Myocyte (in vitro differentiated cells): ENCODE measurements around the gene LRBA. TPM values are rescaled to one million over a fixed set of nuclear protein-coding genes. Genes with fewer than 3 reads are reported as not detected.

Experiments used
- DNase-seq: peaks from one replicate; pipeline ENCODE4 v3.0.0-alpha.2; 2012; ENCODE audit warnings: low read depth
- total RNA-seq: library from RNA; depleted of rRNA; stranded (reverse); fragments of >200 nt; gene quantifications from 2 replicates; pipeline ENCODE4 v1.2.3, GENCODE V29; 2014

LRBA gene
- total RNA-seq, 1 donor from 2014 or later, result 52.8 TPM

GRCh38 chr4:150297861-150298474, 717.1 kb downstream of the LRBA start:
- peak; percentile 70 for DNase-seq

DNA sequence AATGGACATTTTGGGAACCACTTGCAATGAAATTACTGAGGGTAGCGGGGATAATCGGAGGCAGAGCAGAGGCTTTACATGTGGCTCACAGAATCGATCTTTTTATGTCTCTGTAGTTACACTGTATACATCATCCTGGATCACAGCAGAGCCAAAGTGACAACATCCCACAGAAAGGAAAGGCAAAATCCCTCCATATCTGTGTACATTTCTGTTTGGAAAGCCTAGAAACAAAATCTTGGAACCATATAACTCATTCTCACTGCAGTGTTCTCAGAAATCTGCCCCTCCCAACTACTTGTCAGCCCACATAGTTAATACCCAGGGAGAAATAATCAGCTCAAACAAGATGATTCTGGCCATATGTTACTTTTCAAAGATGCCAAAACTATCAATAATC, 725.2 kb downstream of the LRBA start:
- DNase-seq, result no peak

DNA sequence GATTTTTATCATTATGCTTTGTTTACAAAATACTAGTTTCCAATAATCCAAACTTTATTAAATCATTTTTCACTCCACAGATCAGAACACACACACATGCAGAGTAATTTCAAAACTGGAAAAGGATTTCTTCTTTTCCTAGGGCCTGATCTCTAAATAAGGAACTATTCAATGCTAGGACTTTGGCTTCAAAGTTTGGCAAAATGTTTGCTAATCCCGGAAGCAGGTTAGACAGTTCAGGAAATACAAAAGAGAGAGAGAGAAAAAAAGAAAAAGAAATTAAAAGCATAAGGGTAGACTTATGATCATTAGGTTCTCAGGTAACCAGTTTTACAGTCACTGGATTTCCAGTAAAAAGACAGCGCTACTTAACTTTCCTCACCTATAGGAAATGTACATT, 725.9 kb downstream of the LRBA start:
- DNase-seq, result no peak

DNA sequence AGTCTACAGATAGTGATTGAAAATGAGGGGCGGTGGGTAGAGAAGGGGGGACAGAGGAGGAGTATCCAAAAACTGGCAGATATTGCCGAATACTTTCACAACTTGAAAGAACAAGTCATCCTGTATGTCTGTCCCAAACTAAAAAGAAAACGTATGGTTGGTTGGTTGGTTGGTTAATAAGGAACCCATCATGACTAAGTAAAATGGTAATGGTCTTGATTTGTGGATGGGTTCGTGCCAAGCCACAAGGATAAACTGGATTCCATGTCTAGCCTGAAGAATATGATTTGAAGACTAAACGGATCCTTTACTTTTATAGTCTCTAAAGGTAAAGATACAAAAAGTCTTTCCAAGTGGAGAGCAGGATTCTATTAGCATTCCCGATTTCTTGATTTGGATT, 728.4 kb downstream of the LRBA start:
- DNase-seq, result no peak

- peak; percentile 69 for DNase-seq
Observed at GRCh38 chr4:150283689-150284088, 731.4 kb downstream of the LRBA start.

- DNase-seq, result no peak
Observed at GRCh38 chr4:150280975-150281374, 734.1 kb downstream of the LRBA start.

- DNase-seq, result peak; percentile 84
Observed at GRCh38 chr4:150280081-150280895, 734.8 kb downstream of the LRBA start.

DNA sequence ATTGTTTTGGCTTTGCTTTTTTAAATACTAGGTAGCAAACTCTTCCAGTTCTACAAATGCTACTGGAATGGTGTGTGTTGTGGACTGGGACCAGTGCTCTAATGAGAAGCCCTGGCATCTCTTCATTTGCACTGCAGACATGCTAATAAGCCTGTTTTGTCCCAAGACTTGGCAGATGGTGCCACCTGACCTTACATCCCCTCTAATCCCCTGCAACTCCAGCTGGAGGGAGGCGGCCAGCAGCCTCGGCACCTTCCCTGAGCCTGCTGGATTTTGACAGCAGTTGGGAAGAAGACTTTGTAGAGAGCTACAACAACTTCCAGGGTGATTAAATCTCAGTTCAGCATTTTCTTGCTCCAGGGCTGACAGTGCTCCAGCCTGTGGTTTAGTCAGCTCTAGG, 736.9 kb downstream of the LRBA start:
- DNase-seq, result no peak

DNA sequence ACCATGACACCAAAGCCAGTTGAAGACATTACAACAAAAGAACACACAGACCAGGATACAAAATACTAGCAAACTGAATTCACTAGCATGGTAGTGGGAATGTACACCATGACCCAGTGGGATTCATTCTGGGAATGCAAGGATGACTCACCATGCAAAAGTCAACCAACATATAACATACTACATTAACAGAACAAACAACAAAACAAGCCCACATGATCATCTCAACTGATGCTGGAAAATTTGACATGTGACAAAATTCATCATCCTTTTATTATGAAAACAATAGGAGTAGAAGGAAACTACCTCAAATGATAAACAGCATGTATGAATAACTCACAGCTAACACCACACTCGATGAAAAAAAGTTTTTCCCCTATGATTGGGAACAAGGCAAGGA, 746.6 kb downstream of the LRBA start:
- DNase-seq, result no peak

- peak; percentile 66 for DNase-seq
Observed at GRCh38 chr4:150265806-150266205, 749.3 kb downstream of the LRBA start.

DNA sequence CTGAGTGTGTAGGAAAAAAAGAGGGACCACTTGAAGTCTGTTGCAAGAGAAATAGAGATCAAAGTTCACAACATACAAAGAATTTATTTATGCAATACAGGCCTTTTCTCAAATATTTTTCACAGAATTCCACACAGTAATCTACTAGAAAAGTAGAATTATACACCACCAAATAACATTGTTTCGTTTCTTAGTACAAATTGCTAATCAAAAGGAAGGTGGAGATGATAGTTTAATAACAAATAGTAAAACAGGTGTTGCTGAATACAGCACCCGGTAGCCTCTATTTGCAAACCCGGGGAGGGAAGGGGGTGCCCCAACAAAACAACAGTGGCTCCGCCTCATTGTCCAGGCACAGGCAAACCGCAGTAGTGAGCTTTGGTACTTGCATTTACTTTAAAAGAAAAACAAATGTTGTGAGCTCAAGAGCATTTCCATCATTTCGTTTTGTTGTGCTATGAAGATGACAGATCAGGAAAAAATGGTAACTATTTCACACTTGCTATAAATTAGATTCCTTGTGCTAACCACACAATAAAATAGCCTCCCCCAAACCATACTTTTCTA, 750.4 kb downstream of the LRBA start:
- DNase-seq, result no peak

- DNase-seq, result peak; percentile 56
Observed at GRCh38 chr4:150262611-150263010, 752.5 kb downstream of the LRBA start.

DNA sequence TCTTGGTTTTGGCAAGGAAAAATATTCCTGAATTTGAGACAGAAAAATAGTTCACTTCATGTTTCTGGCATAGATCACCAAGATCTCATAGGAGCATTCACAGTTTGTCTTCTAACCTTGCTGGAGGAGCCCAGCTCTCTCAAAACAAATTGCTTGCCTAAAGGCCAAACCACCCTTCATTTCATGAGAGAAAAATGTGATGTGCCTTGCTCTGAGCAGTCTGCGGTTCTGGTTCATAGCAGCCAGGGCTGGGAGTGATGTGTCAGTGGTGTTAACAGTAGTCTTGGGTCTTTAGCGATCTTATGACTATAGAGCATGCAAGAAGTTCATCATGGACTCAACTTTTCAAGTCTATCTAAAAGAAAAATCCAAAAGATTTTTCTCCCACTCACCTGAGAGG, 753.5 kb downstream of the LRBA start:
- no peak for DNase-seq

DNA sequence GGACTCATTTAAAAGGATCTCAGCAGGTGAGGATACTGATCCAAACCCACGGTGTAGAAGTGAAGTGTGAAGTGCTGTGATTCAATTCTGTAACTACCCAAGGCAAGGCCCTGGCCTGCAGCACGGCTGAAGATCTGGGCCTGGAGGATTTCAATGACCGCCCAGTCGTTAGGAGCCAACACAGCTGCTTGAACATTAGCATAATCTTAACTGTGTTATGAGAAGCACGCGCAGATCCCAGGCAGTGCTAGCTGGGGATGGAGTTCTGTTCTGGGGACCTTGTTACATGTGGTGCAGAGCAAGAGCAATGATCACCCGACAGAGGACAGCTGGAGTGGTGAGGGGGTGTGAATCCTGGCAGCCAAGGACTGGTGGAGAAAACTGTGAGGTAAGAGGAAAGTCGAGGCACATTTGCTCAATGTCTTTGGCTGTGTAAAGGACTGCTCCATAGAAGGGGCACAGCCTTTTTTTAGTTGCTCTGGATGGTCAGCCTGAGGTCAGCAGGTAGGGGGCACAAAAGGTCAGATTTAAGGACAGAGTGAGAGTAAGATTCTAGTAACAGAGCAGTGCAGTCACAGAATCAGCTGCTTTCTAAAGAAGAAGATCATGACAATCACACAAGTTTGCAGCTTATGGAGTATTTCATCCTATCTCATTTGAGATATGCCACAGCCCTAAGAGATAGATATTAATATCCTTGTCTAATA, 755.1 kb downstream of the LRBA start:
- no peak for DNase-seq

- DNase-seq, result no peak
Observed at GRCh38 chr4:150258569-150258968, 756.5 kb downstream of the LRBA start.

- no peak for DNase-seq
Observed at GRCh38 chr4:150256841-150257730, 758.0 kb downstream of the LRBA start.

- DNase-seq, result no peak
Observed at GRCh38 chr4:150256225-150256620, 758.9 kb downstream of the LRBA start.

DNA sequence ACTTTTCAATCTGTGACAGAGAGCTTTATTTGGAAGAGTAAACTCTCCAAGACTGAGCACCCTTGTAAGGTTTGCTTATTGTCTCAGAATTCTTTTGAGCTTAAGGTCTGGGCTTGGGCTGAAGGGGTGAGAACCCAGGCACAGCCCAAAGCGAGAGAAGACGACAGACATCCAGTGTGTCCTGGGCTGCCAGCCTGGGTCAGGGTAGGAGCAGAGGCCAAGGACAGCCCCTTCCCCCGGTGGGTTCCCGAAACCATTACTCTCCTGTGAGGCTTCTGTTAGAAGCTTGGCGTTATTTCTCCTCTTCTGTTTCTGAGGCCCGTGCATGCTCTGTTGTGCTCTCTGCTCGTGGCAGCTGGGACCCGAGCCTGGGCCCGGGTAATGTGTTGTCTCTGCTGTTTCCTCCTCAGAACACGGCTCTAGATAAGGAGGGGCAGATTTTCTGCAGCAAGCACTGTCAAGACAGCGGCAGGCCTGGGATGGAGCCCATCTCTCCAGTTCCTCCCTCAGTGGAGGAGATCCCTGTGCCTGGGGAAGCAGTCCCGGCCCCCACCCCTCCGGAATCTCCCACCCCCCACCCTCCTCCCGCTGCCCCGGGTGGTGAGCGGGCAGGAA, 759.4 kb downstream of the LRBA start:
- no peak for DNase-seq

DNA sequence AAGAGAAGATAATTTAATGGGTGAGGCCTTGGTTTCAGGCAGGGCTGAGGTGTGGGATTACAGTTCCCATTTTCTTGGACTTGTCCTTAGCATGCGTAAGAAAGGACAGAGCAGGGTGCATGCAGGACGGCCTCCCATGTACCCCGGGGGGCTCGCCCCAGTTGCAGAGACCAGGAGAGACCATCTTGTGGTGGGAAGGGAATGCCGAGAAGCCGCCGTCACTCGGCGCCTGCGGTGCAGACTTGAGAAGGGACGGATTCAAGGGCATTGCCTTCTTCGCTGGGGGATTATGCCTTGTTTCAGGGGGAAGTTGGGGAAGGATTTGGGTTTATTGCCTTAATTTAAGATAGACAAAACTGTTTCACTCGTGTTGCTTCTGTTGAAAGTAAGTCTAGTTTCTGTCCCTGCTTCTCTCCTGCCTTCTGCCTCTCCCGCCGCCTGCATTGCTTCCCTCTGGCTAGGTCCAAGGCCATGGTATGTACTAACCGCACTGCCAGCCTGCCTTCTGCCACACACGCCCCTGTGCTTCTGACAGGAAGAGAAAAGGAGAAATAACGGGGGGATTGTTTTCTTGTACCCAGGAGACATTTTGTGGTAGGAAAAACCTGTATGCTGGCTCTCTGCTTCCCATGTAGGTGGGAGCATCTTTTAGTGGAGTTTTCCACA, 761.0 kb downstream of the LRBA start:
- DNase-seq, result no peak

DNA sequence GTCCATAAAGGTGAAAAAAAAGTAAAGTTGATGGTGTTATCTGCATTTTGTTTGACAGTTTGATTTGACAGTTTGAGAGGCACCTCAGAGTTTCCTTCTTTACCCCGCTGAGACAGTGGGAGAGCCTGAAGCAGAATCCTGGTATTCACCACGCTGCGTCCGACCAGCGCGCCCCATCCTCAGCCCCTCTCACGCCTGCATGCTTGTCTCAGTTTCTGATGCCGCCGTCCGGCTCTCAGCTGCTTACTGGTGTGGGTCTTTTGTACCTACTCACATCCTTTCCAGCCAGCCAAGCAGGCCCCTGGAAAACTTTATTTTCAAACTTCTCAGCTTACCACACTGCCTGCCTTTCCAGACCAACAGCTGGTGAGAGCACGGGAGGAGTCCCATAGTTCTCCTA, 761.7 kb downstream of the LRBA start:
- DNase-seq, result no peak
